ENCODE data around the gene SLC26A1.
"Not testable (repeated sequence)": the region's sequence is repeated elsewhere in the genome, so short reads cannot be mapped to it uniquely, and the experiment has no call there.

Gene SLC26A1

GRCh38 chr4:978957-979701, 14.1 kb downstream of the SLC26A1 start:
- no peak for DNase-seq

- not testable (repeated sequence) for DNase-seq
Observed at GRCh38 chr4:976016-976415, 17.2 kb downstream of the SLC26A1 start.

GRCh38 chr4:974668-975067, 18.5 kb downstream of the SLC26A1 start:
- no peak for DNase-seq

DNA sequence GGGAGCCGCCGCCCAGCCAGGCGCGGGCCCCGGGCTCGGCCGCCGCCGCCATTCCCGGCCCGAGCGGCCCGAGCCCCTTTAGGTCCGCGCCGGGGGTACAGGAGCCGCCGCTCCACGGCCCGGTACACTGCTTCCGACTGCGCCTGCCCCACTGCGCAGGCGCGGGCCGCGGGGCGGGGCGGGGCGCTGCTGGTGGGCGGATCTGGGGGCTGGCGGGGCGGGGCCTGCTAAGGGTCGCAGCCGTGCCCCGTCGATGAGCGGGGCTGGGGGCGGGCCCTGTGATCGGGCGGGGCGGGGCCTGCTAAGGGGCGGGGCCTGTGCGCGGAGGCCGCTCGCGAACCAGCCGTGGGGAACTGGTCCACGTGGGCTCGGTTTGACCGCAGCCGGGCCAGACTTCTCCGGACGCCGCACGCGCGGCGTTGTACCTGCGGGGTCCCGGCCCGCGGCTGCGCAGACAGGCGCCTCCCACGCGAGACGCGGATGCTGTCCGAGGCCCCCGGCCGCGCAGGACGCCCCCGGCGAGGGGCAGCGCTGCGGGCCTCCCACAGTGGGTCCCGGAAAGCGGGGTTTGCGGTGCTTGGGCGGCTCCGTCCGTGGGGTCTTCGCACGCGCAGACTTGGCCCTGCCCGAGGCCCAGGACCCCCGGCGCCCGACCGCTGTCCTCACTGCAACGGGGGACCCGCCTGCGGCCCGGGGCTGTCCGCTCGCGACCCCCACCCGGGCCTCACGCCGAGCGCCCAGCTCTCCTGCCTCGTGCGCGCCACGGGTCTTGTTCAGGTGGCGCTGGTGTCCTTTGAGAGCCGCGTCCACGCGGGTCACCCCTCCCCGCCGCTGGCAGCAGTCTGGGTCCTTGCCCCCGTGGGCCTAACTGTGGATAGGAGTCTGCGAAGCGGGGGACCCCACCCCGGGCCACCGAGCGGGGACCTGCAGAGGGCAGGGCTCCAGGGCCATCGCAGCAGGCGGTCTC, 19.5 kb downstream of the SLC26A1 start, which contains the start of gene DGKQ:
DGKQ (minus strand) TSS at position 139 of the 967 bp plus-strand sequence; CDS start at position 52, 87 bp downstream.
- peak; percentile 86 for DNase-seq

- peak; percentile 54 for DNase-seq
Observed at GRCh38 chr4:972651-973424, 20.4 kb downstream of the SLC26A1 start.

- no peak for DNase-seq
Observed at GRCh38 chr4:971666-972500, 21.3 kb downstream of the SLC26A1 start.

DNA sequence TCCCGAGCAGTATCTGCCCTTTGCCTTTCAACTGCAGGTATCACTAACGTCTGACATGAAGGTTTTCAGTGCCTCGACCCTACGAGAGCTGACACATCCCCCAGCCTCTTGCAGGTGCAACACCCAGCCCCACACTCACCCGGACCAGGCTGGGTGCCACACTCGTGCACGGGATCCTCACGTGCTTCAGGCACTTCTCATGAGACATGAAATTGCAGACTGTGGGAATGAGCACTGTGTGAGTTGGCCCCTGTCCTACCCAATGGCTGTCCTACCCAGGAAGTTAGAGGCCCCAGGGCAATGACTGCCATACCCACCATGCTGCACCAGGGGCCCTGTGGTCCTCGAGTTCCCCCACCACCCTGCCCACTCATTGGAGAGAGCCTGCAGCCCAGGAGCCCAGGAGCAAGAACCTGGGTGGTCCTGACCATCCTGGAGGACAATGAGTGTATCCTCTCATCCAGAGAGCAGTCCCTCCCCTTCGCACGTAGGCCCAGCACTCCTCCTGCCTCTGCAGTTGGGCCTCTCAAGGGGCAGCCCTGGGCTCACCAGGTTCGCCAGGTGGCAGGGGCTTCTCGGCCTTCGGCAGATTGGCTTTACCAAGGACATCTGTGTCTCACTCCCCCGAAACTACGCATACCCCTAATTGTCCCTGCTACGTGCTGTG, 22.2 kb downstream of the SLC26A1 start:
- no peak for DNase-seq

- no peak for DNase-seq
Observed at GRCh38 chr4:970046-970745, 23.0 kb downstream of the SLC26A1 start.

- DNase-seq, result no peak
Observed at GRCh38 chr4:968621-969394, 24.4 kb downstream of the SLC26A1 start.

DNA sequence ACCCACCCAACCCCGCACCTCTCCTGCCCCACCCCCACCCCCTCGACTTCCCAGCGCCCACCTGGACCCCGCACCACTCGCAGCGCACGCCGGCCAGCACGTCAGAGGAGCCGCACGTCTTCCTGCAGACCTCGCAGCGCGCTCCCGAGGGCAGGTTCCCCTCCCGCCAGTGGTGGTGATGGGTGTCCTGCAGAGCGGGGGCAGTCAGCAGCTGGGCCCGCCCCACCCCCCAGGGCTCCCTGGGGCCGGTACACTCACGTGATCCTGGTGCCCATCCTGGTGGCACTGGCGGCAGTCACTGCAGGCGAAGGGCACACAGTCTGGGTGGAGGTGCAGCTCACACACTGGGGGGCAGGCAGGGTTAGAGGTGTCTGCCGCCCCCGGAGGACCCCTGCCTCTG, 25.0 kb downstream of the SLC26A1 start:
- no peak for DNase-seq

- DNase-seq, result no peak
Observed at GRCh38 chr4:967113-968104, 25.8 kb downstream of the SLC26A1 start.

DNA sequence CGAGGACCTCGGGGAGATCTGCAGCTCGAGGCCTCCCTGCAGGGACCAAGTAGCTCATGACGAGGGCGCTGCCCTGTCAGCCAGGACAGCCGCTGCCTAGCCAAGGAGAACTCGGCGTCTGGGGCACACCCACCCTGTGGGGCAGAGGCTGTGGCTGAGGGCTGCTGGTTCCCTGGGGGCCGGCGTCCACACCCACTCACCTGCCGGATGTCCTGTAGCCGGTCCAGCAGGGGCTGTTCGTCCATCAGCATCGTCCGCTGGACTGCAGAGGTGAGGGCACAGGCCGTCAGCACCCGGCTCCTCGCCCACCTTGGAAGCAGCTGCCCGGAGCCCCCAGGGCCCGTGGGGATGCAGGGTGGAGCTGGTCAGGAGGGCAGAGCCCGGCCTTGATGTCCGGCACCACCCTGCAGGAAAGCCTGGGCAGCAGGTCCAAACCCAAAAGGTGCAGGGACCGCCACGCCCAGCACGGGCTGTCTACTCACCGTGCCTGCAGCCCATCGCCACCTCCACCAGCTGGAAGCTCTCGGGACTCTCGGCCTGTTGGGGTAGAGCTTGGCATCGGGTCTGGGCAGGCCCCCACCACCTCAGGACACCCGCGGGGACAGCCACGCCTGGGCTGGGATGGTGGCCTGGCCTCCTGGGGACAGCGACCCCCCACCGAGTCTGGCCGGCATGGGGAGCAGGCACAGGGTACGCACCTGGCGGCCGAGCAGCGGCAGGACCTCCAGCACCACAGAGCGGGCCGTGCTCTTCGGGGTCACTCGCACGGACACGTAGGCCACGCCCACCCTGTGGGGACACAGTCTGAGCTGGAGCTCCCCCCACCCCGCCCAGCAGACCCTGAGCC, 26.7 kb downstream of the SLC26A1 start:
- DNase-seq, result no peak

DNA sequence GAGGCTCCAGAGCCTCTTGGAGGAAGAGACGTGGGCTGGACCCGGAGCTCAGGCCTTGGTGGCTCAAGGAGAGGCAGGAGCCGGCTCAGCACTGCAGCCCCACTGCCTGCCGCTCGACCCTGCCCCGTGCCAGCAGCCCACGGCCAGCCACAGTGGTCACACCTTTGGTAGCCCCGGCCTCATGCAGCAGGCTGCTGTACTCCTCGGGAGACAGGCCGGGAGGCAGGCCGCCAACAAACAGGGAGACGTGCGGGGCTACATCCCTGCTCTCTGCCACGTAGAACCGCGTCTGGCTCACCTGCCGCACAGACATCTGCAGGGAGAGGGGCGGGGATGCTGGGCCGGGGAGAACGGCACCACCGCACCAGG, 27.5 kb downstream of the SLC26A1 start:
- no peak for DNase-seq

GRCh38 chr4:965048-965765, 28.0 kb downstream of the SLC26A1 start:
- DNase-seq, result no peak

- DNase-seq, result no peak
Observed at GRCh38 chr4:964346-965025, 28.7 kb downstream of the SLC26A1 start.

All from activated CD4-positive, alpha-beta T cell treated with anti-CD3 and anti-CD28 coated beads, Interleukin-2, amount 50 U/mL, for 1 hour (primary cell).